8988T (cell line): Measurements from ENCODE around the gene AAR2.
A peak's percentile ranks its signal among the peaks of the same experiment; 100 is the strongest.

ENCODE experiments used
- DNase-seq: peaks from one replicate; pipeline ENCODE4 v3.0.0; 2011

The AAR2 gene, protein sequence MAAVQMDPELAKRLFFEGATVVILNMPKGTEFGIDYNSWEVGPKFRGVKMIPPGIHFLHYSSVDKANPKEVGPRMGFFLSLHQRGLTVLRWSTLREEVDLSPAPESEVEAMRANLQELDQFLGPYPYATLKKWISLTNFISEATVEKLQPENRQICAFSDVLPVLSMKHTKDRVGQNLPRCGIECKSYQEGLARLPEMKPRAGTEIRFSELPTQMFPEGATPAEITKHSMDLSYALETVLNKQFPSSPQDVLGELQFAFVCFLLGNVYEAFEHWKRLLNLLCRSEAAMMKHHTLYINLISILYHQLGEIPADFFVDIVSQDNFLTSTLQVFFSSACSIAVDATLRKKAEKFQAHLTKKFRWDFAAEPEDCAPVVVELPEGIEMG

GRCh38 chr20:36235892-36236785, at the start of gene AAR2:
AAR2 (plus strand) TSS chr20:36236478; CDS start chr20:36239869, 3,391 bp downstream.
- peak; percentile 39 for DNase-seq

GRCh38 chr20:36193977-36194712, 42.1 kb upstream of the AAR2 start:
- DNase-seq: no peak

DNA sequence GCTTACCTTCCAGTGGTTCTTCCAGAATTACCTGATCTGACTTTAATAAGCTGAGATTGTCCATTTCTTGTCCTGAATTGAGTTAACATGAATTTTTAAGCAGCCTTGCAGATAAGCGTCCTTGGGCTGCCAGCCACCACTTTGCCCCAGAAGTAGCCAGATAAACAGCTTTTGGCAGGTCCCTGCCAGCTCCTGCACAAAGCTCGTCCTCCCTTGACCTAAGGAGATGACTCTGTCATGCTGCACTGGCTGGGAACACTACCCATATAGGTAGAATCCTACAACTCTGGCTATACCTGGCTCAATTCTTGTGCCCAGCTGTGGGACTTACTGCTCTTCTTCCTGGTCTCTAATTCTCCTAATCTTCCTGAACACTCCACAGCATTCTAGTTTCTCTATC, 39.6 kb upstream of the AAR2 start:
- DNase-seq: no peak

GRCh38 chr20:36197271-36197670, 39.0 kb upstream of the AAR2 start:
- no peak for DNase-seq

DNA sequence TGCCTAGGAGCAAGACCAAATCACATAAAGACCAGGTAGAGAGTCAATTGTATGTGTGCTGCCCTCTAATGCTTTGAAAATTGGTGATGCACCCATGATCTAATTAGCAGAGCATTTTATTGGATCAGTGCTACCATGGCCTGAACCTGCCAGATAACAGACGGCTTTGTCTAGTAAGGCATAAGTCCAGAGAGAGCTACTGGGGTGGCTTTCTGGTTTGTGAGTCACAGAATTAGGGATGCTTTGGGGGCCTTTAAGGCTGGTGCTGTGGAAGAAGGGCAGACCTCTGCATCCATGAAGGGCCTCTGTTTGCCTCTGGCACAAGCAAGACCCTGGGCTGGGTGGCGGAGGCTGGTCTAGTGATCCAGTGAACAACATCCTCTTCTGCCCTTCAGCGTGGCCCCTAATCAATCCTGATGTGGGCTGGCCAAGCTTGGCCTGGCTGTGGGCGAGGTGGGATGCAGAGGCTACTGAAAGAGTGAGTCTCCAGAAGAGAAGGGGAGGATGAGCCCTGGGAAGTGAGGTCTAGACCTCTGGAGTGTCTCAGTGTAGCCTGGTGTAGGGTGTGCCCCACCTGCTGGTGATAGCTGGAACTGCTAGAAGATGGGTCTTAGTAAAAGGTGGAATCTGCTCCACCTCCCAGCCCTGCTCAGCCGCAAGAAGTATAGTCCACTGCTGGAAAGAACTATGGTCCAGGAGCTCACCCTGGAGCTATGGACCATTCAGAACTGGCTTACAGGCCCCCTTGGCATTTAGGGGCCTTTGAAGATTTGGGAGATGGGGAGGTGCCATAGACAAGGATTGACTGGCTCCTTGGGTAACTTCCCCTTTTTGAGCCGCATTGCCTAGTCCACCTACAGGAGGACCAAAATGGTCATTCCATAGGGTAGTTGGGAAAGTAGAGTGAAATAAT, 36.7 kb upstream of the AAR2 start:
- DNase-seq: peak; percentile 90

DNA sequence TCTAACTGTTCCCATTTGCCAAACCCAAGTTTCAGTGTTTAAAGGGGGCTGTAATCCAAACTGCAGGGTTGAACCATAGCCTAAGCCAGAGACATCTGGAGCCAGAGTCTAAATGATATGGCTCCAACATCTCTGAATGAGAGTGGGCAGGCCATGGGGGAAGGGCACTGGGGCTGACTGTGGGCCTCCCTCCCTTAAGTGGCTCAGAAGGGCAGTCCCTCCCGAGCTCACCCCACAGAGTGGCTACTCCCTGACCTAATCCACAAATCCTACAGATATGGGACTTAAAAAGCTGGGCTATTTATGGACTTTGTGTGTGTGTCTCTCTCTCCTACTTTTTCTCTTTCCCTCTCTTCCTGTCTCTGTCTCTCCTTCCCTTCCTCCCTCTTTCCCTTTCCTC, 35.8 kb upstream of the AAR2 start:
- DNase-seq: no peak

DNA sequence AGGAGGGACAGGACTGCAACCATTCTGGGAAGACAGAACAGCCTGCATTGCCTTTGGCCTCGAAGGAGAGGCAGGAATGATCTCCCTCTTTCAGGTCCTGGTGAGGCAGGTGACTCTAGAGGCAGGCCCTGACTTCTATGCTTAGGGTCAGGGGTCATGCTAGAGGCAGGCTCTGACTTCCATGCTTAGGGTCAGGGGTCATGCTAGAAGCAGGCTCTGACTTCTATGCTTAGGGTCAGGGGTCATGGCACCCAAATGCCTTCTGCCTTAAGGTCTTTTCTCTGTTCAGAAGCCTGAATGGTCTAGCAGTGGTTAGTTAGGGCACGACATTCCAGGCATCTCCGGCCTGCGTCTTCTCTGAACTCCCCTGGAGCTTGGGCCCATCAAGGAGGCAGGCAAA, 35.1 kb upstream of the AAR2 start:
- DNase-seq: no peak

DNA sequence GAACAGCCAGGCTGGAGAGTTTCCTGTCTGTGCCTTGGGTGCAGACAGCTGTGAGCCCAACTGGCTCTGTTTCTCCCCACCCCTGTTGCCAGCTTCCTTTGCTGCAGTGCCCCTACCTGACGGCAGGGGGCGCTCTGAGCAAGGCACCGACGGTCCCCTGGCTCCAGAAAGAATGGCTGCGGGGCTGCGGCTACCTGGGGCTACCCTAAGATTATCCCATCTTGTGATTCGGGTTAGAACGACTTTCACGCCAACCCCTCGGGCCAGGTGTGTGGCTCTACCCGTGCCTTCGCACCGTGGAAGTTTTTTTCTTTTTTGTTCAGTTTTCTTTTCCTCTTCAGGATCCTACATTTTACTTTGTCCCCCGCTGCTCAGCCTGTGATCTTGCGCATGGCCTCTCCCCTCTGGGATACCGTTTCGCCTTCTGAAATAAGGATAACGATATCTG, 33.4 kb upstream of the AAR2 start:
- peak; percentile 96 for DNase-seq

- no peak for DNase-seq
These were observed 32.4 kb upstream of the AAR2 start for GRCh38 chr20:36203861-36204260.

GRCh38 chr20:36205026-36205425, 31.3 kb upstream of the AAR2 start:
- no peak for DNase-seq

DNA sequence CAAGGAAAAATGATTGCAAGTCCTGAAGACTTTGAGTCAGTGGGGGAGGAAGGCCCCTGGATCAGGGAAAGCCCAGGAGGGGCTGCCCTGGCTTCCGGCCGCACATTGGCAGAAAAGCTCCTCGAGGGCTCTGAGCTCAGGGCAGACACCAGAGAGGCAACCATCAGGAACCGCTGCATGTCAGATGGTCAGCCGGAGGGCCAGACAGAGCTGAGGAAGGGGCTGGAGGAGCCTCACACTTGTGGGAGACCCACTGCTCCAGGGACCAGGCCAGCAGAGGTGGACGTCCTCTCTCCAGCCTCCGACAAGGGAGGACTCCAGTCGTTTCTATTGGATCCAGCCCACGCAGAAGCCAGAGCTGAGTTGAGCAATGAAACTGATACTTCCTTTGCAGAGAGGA, 30.2 kb upstream of the AAR2 start:
- no peak for DNase-seq

GRCh38 chr20:36206641-36207040, 29.6 kb upstream of the AAR2 start:
- no peak for DNase-seq

- DNase-seq: no peak
These were observed 28.7 kb upstream of the AAR2 start for GRCh38 chr20:36207602-36208001.

GRCh38 chr20:36208257-36208656, 28.0 kb upstream of the AAR2 start:
- no peak for DNase-seq

DNA sequence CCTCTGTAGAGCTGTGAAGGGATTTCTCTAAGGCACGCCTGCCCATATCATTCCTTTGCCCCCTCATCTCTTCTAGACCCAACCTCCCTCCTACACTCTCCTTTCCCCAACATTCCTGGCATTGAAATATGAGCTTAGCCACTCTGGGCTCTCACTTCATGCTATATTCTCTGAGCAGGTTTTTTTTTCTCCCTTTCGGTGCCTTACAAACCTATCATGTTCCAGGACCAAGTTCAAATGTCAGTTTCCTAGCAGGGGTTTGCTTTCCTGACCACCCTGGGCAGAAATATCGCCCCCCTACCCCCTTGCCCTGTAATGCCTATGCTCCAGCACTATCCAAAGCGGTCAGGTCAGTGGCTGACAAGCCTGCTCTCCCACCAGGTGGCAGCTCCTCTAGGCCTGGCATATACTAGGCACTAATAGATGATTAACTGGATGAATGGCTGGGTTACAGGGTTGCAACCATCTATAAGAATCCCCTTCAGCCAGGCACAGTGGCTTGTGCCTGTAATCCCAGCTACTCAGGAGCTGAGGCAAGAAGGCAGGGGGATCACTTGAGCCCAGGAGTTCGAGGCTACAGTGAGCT, 25.7 kb upstream of the AAR2 start:
- DNase-seq: no peak

DNA sequence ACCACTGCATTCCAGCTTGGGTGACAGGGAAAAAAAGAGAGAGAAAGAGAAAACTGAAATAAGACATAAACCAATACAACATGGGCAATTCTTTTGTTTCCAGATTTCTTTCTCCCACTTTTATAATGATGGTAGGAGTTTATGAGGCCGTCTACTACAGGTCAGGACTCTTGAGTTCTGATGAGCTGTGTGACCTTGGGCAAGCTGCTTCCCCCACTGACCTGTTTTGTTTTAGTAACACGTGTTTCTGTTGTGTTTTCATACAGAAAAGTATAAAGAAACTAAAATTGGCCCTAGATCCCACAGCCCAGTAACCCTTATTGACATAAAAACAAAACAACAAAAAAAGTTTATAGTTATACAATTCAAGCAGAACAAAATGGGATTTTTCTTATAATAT, 22.9 kb upstream of the AAR2 start:
- DNase-seq: no peak

DNA sequence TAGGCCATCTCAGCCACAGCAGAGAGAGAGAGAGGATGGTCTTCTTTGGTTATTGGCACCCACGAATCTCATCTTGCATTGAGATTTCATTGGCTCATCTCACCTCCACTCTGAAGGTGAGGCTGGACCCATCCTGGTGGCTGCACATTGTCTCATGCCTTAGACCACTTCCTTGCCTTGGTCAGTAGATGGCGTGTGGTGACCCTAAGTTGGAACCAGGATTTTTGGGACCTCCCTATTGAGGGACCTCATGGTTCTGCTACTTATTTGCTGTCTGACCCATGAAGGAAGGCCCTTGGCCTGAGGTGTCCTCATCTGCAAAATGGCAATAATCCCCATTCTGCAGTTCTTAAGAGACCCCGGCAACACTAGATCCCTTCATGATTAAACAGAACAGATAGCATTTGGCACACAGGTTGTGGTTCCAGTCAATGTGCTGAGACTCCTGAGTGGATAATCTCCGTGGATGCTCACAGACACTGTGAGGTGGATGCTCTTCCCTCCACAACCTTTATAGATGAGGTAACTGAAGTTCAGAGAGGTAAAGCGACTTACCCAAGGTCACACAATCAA, 21.5 kb upstream of the AAR2 start:
- DNase-seq: peak; percentile 72

DNA sequence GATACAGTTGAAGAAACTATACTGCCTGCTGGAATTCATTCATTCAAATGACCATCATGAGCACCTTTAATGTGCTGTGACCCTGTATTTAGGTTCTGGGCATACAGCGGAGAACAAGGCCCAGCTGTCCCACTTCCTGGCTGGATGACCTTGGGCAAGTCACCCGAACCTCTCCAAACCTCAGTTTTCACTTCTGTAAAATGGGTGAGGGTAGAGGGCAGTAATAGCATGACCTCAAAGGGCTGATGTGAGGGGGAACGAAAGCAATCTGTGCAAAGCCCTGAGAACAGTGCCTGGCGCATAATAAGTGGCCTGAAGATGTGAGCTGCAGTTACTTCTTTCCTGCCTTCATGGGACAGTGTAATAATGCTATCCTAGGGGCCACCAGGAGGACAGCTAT, 20.5 kb upstream of the AAR2 start:
- DNase-seq: no peak

- DNase-seq: no peak
These were observed 19.8 kb upstream of the AAR2 start for GRCh38 chr20:36216314-36217025.

- DNase-seq: peak; percentile 77
These were observed 19.1 kb upstream of the AAR2 start for GRCh38 chr20:36217226-36217625.
